K562 (cell line): Measurements from ENCODE around the gene CASR. TPM values are rescaled to one million over a fixed set of nuclear protein-coding genes. Genes with fewer than 3 reads are reported as not detected.

Experiments
- ATAC-seq: fragments of 200-7000 bp; cut with Tn5 transposase; 3 replicates; pipeline ENCODE4 v1.9.1; 2020; ENCODE audit warnings: moderate library complexity
- BruUV-seq: library from RNA; stranded (reverse); fragments of 400-500 nt; replicated peaks from 2 replicates; lab custom pipeline; 2021; lab: Mats Ljungman, UMichigan
- CTCF ChIA-PET: fragments of 300-600 bp; formaldehyde crosslinking; extraction: SDS; loops from one replicate; lab custom pipeline; 2021; ENCODE audit warnings: low intra/inter-chr PET ratio; lab: Yijun Ruan, JAX
- POLR2A ChIA-PET: fragments of 300-600, 350-650 bp; sonication (Branson Sonifier 250); formaldehyde crosslinking; extraction: SDS; loops from one replicate; lab custom pipeline; 2021; ENCODE audit warnings: antibody characterized with exemption, inconsistent platforms; lab: Yijun Ruan, JAX
- DNase-seq, 4 experiments: peaks; one replicate each; pipeline versions ENCODE4 v3.0.0 to v3.0.0-alpha.2; 2011 to 2018; ENCODE audit warnings: low spot score in 3 of 4, mixed read lengths in 3 of 4; ENCODE audit errors: extremely low read depth in 1 of 4
- FAIRE-seq: peaks from 2 replicates; lab custom pipeline; 2011; peaks lifted over from hg19 to GRCh38; lab: Jason Lieb, UNC
- H2AFZ ChIP-seq: 2 replicates; pipeline ENCODE4 v1.6.0; 2011; ENCODE audit warnings: low read depth, low read length, control low read depth, inconsistent platforms
- H3K27ac ChIP-seq: fragments of 200-600 bp; 3 replicates; pipeline ENCODE4 v1.8.0; 2011; ENCODE audit warnings: low read depth, mild to moderate bottlenecking, control low read depth, inconsistent platforms, low read length, moderate library complexity, mixed read lengths; ENCODE audit errors: extremely low read depth
- H3K27me3 ChIP-seq, 2 experiments: fragments of 300-600 bp in 1 of 2; 2 replicates in 1 of 2; 3 replicates in 1 of 2; pipeline versions ENCODE4 v1.6.0 to v1.8.0; 2011; ENCODE audit warnings: inconsistent platforms in 2 of 2, low read length in 2 of 2, mild to moderate bottlenecking in 1 of 2, mixed read lengths in 1 of 2, moderate library complexity in 1 of 2; ENCODE audit not compliant: control insufficient read depth in 2 of 2, insufficient read depth in 2 of 2
- H3K36me3 ChIP-seq: fragments of 300-600 bp; 3 replicates; pipeline ENCODE4 v1.8.0; 2011; ENCODE audit warnings: mild to moderate bottlenecking, low read length, inconsistent platforms; ENCODE audit not compliant: control insufficient read depth, insufficient read depth
- H3K4me1 ChIP-seq, 2 experiments: fragments of 200-600 bp in 1 of 2; replicated peaks in 1 of 2; 2 replicates in 1 of 2; 3 replicates in 1 of 2; pipeline versions ENCODE4 v1.5.1 to v1.8.0; 2011; ENCODE audit warnings: inconsistent platforms in 2 of 2, low read length in 2 of 2, mild to moderate bottlenecking in 1 of 2, mixed read lengths in 1 of 2, moderate library complexity in 1 of 2; ENCODE audit not compliant: control insufficient read depth in 2 of 2, insufficient read depth in 2 of 2
- H3K4me2 ChIP-seq: 2 replicates; pipeline ENCODE4 v1.6.1; 2011; ENCODE audit warnings: low read length, control low read depth, inconsistent platforms, mixed read lengths; ENCODE audit not compliant: insufficient read depth
- H3K4me3 ChIP-seq: fragments of 200-600 bp; sonication (generic), shearing (Covaris generic); 2 replicates; pipeline ENCODE4 v1.5.1; 2016; ENCODE audit warnings: control low read depth, inconsistent platforms
- H3K79me2 ChIP-seq: fragments of 200-600 bp; 3 replicates; pipeline ENCODE4 v1.8.0; 2011; ENCODE audit warnings: low read length, inconsistent platforms; ENCODE audit not compliant: control insufficient read depth, insufficient read depth
- H3K9ac ChIP-seq, 2 experiments: 2 replicates each; pipeline versions ENCODE4 v1.6.0 to v1.6.1; 2011; ENCODE audit warnings: low read depth in 2 of 2, low read length in 2 of 2, control low read depth in 1 of 2, inconsistent platforms in 1 of 2, mild to moderate bottlenecking in 1 of 2, mixed read lengths in 1 of 2; ENCODE audit not compliant: insufficient read depth in 1 of 2
- H3K9me1 ChIP-seq: one replicate; pipeline ENCODE4 v1.6.0; 2011; ENCODE audit warnings: inconsistent platforms, mild to moderate bottlenecking, low read length, moderate library complexity; ENCODE audit not compliant: control insufficient read depth, insufficient read depth
- H3K9me3 ChIP-seq: replicated peaks from 2 replicates; pipeline ENCODE4 v1.5.1; 2011; ENCODE audit warnings: low read depth, low read length, inconsistent platforms; ENCODE audit not compliant: control insufficient read depth, insufficient read depth
- H4K20me1 ChIP-seq: replicated peaks from 2 replicates; pipeline ENCODE4 v1.6.1; 2011; ENCODE audit warnings: low read length, inconsistent platforms, mixed read lengths; ENCODE audit not compliant: control insufficient read depth, insufficient read depth
- CTBP1 ChIP-seq: fragments of 450-650 bp; IDR thresholded peaks from 2 replicates; pipeline ENCODE4 v1.6.1; 2016; ENCODE audit warnings: borderline replicate concordance
- DACH1 ChIP-seq: fragments of 450-650 bp; IDR thresholded peaks from 2 replicates; pipeline ENCODE4 v1.6.1; 2018; ENCODE audit not compliant: partially characterized antibody
- NFE2 ChIP-seq: IDR thresholded peaks from 2 replicates; pipeline ENCODE4 v1.6.1; 2014; ENCODE audit warnings: antibody characterized with exemption, low read depth
- RNF2 ChIP-seq: sonication (generic); IDR thresholded peaks from 2 replicates; pipeline ENCODE4 v1.6.1; 2016
- ZC3H8 ChIP-seq: fragments of 450-650 bp; IDR thresholded peaks from 2 replicates; pipeline ENCODE4 v1.6.1; 2017
- WGBS: fragments of 100-300 bp; shearing (Covaris generic); methylation state at CpG from one replicate; pipeline ENCODE4 v1.1.6; 2016; ENCODE audit warnings: low coverage, mixed read lengths; ENCODE audit not compliant: insufficient coverage; ENCODE audit errors: missing lambda C conversion rate; 5-methylcytosine and 5-hydroxymethylcytosine counted together
- in situ Hi-C: fragments of 300-500 bp; cut with MboI; formaldehyde crosslinking; loops from 4 replicates; pipeline ENCODE4 v1.15.0; 2018; ENCODE audit warnings: inconsistent platforms, mixed read lengths
- intact Hi-C: fragments of 100-400 bp; cut with micrococcal nuclease; formaldehyde crosslinking; loops from 2 replicates; pipeline ENCODE4 v1.14.2; 2022
- polyA plus RNA-seq, 8 experiments: library from polyadenylated mRNA; depleted of rRNA in 4 of 8; stranded (reverse) in 5 of 8; unstranded in 3 of 8; fragments of >200 nt; fragmentation: Nextera tagmentation in 2 of 8; fragmentation: Illumina TruSeq in 1 of 8; extraction: Ambion mirVana in 2 of 8; extraction: Trizol in 1 of 8; gene quantifications; 2 replicates each; pipeline versions ENCODE4 v1.2.1 to v1.2.3, GENCODE V29; 2011 to 2014; ENCODE audit warnings: inconsistent platforms in 1 of 8, missing spikeins in 1 of 8
- total RNA-seq, 7 experiments: library from RNA; depleted of rRNA in 6 of 7; stranded (reverse); fragments of >200 nt in 6 of 7; fragmentation: Illumina TruSeq in 2 of 7; extraction: Trizol in 2 of 7; gene quantifications; 2 replicates each; pipeline versions ENCODE4 v1.2.1 to v1.2.3, GENCODE V29; 2011 to 2021; ENCODE audit warnings: low replicate concordance in 1 of 7

The CASR gene
- total and polyA plus RNA-seq, 9 of the 15 experiments (the other 6 are each of a cell fraction or from before 2014, with no cell fraction given), result not detected

- H3K36me3 ChIP-seq, result no peaks in the 10 kb centered on the region
- in situ Hi-C loops (no loop called here), intact Hi-C loops (no loop called here)
- H2AFZ ChIP-seq, result no peak overlapping the region
- no peaks in the 10 kb centered on the region for H4K20me1 ChIP-seq
- ATAC-seq (no peak), DNase-seq (no peak), FAIRE-seq (no peak)
- TF ChIP-seq ZC3H8 (no peak), NFE2 (no peak), CTBP1 (no peak), DACH1 (no peak)
- no peaks in the 10 kb centered on the region for H3K27me3 ChIP-seq
- H3K4me2 ChIP-seq, result no peak overlapping the region
- POLR2A ChIA-PET, result interaction anchor here (0.5 kb wide), 1 partner anchor 14 kb away, joined by 3 read pairs; no protein-coding TSS in a partner anchor
- BruUV-seq, result no TSS peak
- H3K9me3 ChIP-seq, result no peaks in the 10 kb centered on the region
- CTCF ChIA-PET, result no interaction called here
- no peak overlapping the region for H3K27ac ChIP-seq
- no peaks in the 10 kb centered on the region for H3K79me2 ChIP-seq
- no peak overlapping the region for H3K9ac ChIP-seq
- H3K4me3 ChIP-seq, result no peak overlapping the region
- no peaks in the 10 kb centered on the region for H3K4me1 ChIP-seq
- no peaks in the 10 kb centered on the region for H3K9me1 ChIP-seq
Observed at GRCh38 chr3:122167630-122168029, 15.8 kb upstream of the CASR start.

DNA sequence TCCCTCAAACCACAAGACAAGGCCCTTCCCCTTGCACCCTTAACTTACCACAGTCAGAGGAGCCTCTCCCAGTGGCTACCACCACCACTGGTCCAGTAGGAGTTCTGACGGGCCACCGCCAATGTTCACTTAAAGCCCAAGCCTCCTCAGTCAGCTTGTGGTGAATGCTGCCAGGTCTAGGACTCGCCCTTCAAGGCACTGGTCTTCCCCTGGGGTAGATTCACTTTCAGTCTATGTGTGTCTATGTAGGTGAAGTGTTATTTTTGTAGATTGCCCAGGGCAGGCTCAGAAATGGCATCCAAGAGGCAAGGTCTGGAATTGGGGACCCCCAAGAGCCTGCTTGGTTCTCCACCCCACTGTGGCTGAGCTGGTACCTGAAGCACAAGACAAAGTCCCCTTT is 15.4 kb upstream of the CASR start:
- Histone ChIP-seq H3K9ac (no peak overlapping the region), H3K9me3 (no peaks in the 10 kb centered on the region), H3K36me3 (no peaks in the 10 kb centered on the region), H3K27me3 (no peaks in the 10 kb centered on the region), H2AFZ (no peak overlapping the region), H3K27ac (no peak overlapping the region), H3K9me1 (no peaks in the 10 kb centered on the region), H3K79me2 (no peaks in the 10 kb centered on the region), H4K20me1 (no peaks in the 10 kb centered on the region), H3K4me1 (no peaks in the 10 kb centered on the region), H3K4me3 (no peak overlapping the region), H3K4me2 (no peak overlapping the region)
- in situ Hi-C loops, result no loop called here
- CTCF ChIA-PET, result no interaction called here
- intact Hi-C loops, result no loop called here
- POLR2A ChIA-PET, result interaction anchor here (0.5 kb wide), 1 partner anchor 14 kb away, joined by 3 read pairs; no protein-coding TSS in a partner anchor
- FAIRE-seq (no peak), DNase-seq (no peak), ATAC-seq (no peak)
- WGBS, result 0% methylated on average over 2 of the region's 3 CpGs
- TF ChIP-seq RNF2, result no peak
- no TSS peak for BruUV-seq
